Tibial nerve (tissue), 4 donors: ENCODE results near the gene TTN. TPM values are rescaled to one million over a fixed set of nuclear protein-coding genes. Genes with fewer than 3 reads are reported as not detected.

Experiments
- DNase-seq, 2 donors: peaks; one replicate each; pipeline ENCODE4 v3.0.0-alpha.2; 2019; ENCODE audit warnings: low spot score in 2 of 2
- H3K27ac ChIP-seq, 4 donors: fragments of 200-600 bp; sonication (generic) in 3 of 4; one replicate each; pipeline ENCODE4 v1.5.1; 2017 to 2019; ENCODE audit warnings: mild to moderate bottlenecking in 1 of 4
- H3K27me3 ChIP-seq, 2 donors: fragments of 200-600 bp; sonication (generic) in 1 of 2; one replicate each; pipeline versions ENCODE4 v1.5.1 to v1.6.0; 2017 to 2019
- H3K36me3 ChIP-seq, 3 donors: fragments of 200-600 bp; sonication (generic); one replicate each; pipeline ENCODE4 v1.5.1; 2018 to 2019
- H3K4me1 ChIP-seq, 4 donors: fragments of 200-600 bp; sonication (generic) in 3 of 4; one replicate each; pipeline ENCODE4 v1.5.1; 2017 to 2019
- H3K4me3 ChIP-seq, 4 donors: fragments of 200-600 bp; sonication (generic) in 3 of 4; one replicate each; pipeline ENCODE4 v1.5.1; 2017 to 2019; ENCODE audit warnings: mild to moderate bottlenecking in 1 of 4, moderate library complexity in 1 of 4
- H3K9me3 ChIP-seq, 4 donors: fragments of 200-600 bp; sonication (generic) in 3 of 4; one replicate each; pipeline ENCODE4 v1.5.1; 2017 to 2019
- EP300 ChIP-seq, 2 donors: sonication (generic); formaldehyde crosslinking; IDR thresholded peaks; one replicate each; pipeline ENCODE4 v1.6.1; 2017; ENCODE audit warnings: antibody characterized with exemption in 2 of 2, mild to moderate bottlenecking in 1 of 2
- POLR2A ChIP-seq, 2 donors: fragments of 450-650 bp; IDR thresholded peaks; one replicate each; pipeline ENCODE4 v1.6.1; 2017; ENCODE audit warnings: antibody characterized with exemption in 2 of 2, mild to moderate bottlenecking in 2 of 2, moderate library complexity in 2 of 2
- WGBS, 2 donors: methylation state at CpG; one replicate each; pipeline ENCODE4 v1.1.5; 2018; 5-methylcytosine and 5-hydroxymethylcytosine counted together
- total RNA-seq, 4 donors: library from RNA; depleted of rRNA; stranded (reverse); fragments of >200 nt; gene quantifications; one replicate each; pipeline ENCODE4 v1.1.0, GENCODE V29; 2016
- TF ChIP-seq, protein P1 (sequence below), 5 experiments: fragments of 200-600 bp in 3 of 5; fragments of 450-650 bp in 2 of 5; sonication (generic) in 3 of 5; IDR thresholded peaks; one replicate each; pipeline ENCODE4 v1.5.1; 2016 to 2019; ENCODE audit warnings: antibody characterized with exemption in 5 of 5, mild to moderate bottlenecking in 3 of 5, moderate library complexity in 2 of 5

TTN gene
- total RNA-seq, 4 donors from 2014 or later, result 4.7 to 15.5 (median 9.2) TPM

GRCh38 chr2:178731300-178731699 is 75.9 kb downstream of the TTN start:
- Histone ChIP-seq H3K9me3 (no peaks in the 10 kb centered on the region), H3K27me3 (no peaks in the 10 kb centered on the region), H3K36me3 (no peaks in the 10 kb centered on the region), H3K27ac (no peak overlapping the region), H3K4me1 (no peaks in the 10 kb centered on the region), H3K4me3 (no peak overlapping the region)
- TF ChIP-seq, protein P1, sequence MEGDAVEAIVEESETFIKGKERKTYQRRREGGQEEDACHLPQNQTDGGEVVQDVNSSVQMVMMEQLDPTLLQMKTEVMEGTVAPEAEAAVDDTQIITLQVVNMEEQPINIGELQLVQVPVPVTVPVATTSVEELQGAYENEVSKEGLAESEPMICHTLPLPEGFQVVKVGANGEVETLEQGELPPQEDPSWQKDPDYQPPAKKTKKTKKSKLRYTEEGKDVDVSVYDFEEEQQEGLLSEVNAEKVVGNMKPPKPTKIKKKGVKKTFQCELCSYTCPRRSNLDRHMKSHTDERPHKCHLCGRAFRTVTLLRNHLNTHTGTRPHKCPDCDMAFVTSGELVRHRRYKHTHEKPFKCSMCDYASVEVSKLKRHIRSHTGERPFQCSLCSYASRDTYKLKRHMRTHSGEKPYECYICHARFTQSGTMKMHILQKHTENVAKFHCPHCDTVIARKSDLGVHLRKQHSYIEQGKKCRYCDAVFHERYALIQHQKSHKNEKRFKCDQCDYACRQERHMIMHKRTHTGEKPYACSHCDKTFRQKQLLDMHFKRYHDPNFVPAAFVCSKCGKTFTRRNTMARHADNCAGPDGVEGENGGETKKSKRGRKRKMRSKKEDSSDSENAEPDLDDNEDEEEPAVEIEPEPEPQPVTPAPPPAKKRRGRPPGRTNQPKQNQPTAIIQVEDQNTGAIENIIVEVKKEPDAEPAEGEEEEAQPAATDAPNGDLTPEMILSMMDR (IDR thresholded peaks at IDR 0.05), result no peak
- no peak for DNase-seq
- WGBS, 2 donors, result 73 to 80% methylated on average over 5 of the region's 5 CpGs

DNA sequence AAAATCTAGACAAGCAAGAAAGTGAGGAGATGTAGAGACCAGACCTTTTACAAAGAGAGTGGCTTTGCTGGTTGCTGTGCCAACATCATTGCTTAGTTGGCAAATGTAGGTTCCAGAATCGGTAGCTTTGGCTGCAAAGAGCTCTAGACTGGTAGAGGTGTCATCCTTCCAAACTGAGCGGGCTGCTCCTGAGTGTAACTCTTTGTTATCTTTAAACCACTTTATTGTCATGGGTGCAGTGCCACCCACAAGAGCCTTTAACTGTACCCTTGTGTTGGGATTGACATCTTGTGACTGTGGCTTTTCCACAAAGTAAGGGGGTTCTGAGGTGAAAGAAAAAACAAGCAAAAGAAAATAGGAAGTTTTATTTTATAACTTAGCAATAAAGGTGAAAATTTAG is 77.2 kb downstream of the TTN start:
- no peak for DNase-seq
- Histone ChIP-seq H3K27me3 (no peaks in the 10 kb centered on the region), H3K4me3 (no peak overlapping the region), H3K4me1 (no peaks in the 10 kb centered on the region), H3K9me3 (peaks cover 0 to 5% (median 0%) of the 10 kb centered on the region in 4 donors), H3K36me3 (no peaks in the 10 kb centered on the region), H3K27ac (no peak overlapping the region)
- 90 to 93% methylated on average over 2 of the region's 2 CpGs for WGBS, 2 donors
- TF ChIP-seq, protein P1 (IDR thresholded peaks at IDR 0.05), result no peak
- TF ChIP-seq POLR2A (IDR thresholded peaks at IDR 0.05), result no peak

DNA sequence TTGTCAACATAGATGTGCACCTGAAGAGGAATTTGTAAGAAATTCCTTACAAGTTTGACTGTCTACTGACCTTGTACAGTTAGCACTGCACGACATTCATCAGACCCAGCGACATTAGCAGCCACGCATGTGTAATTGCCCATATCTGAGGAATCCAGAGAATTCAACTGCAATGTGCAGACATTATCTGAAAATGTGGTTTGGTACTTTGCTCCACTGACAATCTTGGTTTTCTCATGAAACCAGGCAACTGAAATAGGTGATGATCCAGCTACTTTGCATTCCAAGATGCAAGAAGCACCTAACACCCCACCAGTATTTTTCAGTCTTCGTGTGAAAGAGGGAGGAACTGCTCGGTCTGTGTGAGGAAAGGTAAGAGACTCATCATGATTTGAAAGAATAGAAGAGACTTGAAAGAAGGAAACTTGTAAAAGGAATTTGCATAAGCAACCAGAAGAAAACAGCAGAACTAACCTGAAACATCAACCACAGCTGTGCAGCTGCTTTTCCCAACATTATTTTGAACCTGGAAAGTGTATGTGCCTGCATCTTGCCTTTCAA is 83.4 kb downstream of the TTN start:
- WGBS, 2 donors, result 83 to 89% methylated on average over 5 of the region's 5 CpGs
- Histone ChIP-seq H3K4me1 (no peaks in the 10 kb centered on the region), H3K4me3 (no peak overlapping the region), H3K36me3 (no peaks in the 10 kb centered on the region), H3K27me3 (no peaks in the 10 kb centered on the region), H3K27ac (no peak overlapping the region), H3K9me3 (peaks cover 0 to 5% (median 0%) of the 10 kb centered on the region in 4 donors)
- TF ChIP-seq, protein P1 (IDR thresholded peaks at IDR 0.05), result no peak
- TF ChIP-seq EP300 (IDR thresholded peaks at IDR 0.05), result no peak
- TF ChIP-seq POLR2A (IDR thresholded peaks at IDR 0.05), result no peak
- no peak for DNase-seq

GRCh38 chr2:178722296-178722695 is 84.9 kb downstream of the TTN start:
- no peak overlapping the region for H3K4me3 ChIP-seq
- H3K4me1 ChIP-seq, result no peaks in the 10 kb centered on the region
- 90 to 96% methylated on average over 3 of the region's 3 CpGs for WGBS, 2 donors
- H3K36me3 ChIP-seq, result no peaks in the 10 kb centered on the region
- no peak for TF ChIP-seq POLR2A (IDR thresholded peaks at IDR 0.05)
- no peak for TF ChIP-seq EP300 (IDR thresholded peaks at IDR 0.05)
- TF ChIP-seq, protein P1 (IDR thresholded peaks at IDR 0.05), result no peak
- DNase-seq, result no peak
- peaks cover 0 to 9% (median 0%) of the 10 kb centered on the region in 4 donors for H3K9me3 ChIP-seq
- H3K27me3 ChIP-seq, result no peaks in the 10 kb centered on the region
- no peak overlapping the region for H3K27ac ChIP-seq

DNA sequence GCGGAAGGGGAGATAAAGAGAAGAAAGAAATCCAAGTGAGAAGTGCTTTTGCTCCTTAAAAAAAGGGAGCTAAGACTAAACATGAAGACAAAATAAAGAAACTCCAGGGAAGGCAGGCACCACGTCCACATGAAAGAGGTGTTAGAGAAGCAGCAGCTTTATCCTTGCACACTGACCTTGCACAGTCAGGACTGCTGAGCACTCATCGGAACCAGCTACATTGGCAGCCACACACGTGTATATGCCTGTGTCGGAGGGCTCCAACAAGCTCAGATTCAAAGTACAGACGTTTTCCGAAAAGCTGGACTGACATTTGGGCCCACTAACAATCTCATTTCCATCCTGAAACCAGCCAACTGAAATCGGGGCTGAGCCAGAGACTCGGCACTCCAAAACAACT is 88.2 kb downstream of the TTN start:
- Histone ChIP-seq H3K27ac (no peak overlapping the region), H3K4me3 (no peak overlapping the region), H3K27me3 (no peaks in the 10 kb centered on the region), H3K4me1 (no peaks in the 10 kb centered on the region), H3K9me3 (peaks cover 0 to 4% (median 0%) of the 10 kb centered on the region in 4 donors), H3K36me3 (no peaks in the 10 kb centered on the region)
- WGBS, 2 donors, result 85 to 86% methylated on average over 9 of the region's 9 CpGs
- TF ChIP-seq, protein P1 (IDR thresholded peaks at IDR 0.05), result no peak
- TF ChIP-seq POLR2A (IDR thresholded peaks at IDR 0.05) (no peak), EP300 (IDR thresholded peaks at IDR 0.05) (no peak)
- DNase-seq, result no peak
